ENCODE data around the gene PPP1R2. TPM values are rescaled to one million over a fixed set of nuclear protein-coding genes. Genes with fewer than 3 reads are reported as not detected.

The PPP1R2 gene
- total RNA-seq, 1 donor, result 131 TPM

DNA sequence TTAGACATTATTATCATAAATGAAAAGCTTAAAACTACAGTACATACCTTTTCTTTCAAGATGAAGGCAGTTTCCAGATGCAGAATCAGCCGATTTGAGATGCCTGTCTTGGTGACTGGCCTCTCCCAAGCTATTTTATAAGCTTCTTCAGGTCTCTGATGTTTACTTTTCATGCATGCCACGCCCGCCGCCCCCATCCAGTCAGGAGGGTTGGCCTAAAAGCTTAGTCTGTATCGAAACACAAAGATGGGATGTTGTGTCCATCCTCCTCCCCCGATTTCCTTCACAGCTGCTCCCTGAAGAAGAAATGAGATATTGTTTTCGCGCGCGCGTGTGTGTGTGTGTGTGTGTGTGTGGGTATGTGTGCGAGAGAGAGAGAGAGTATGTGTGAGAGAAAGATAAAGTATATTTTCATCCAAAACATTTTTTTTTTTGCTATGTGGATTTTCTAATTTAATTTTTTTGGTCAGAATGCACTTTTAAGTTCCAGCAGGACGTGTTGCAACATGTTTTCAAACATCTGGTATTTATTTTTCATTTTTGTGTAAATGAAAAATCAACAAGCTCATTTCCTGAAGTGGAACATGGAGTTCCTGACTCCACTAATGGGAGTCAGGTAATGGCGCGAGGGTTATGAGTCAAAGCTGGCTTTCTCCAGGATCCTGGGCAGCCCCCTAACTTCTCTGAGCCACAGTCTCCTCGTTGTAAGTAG is 40.9 kb upstream of the PPP1R2 start, which contains the start of gene APOD:
APOD (minus strand) TSS at position 110 of the 712 bp plus-strand sequence. CDS start 4,479 bp downstream, outside the sequence.
- DNase-seq (ENCODE audit: low read depth), result peak; percentile 77
- H3K4me3 ChIP-seq (ENCODE audit: low read depth, low read length), result peak within 1 kb of the TSS; percentile 24
- TF ChIP-seq CTCF (IDR thresholded peaks at IDR 0.05; ENCODE audit: insufficient read depth, low read depth, low read length), result no peak

DNA sequence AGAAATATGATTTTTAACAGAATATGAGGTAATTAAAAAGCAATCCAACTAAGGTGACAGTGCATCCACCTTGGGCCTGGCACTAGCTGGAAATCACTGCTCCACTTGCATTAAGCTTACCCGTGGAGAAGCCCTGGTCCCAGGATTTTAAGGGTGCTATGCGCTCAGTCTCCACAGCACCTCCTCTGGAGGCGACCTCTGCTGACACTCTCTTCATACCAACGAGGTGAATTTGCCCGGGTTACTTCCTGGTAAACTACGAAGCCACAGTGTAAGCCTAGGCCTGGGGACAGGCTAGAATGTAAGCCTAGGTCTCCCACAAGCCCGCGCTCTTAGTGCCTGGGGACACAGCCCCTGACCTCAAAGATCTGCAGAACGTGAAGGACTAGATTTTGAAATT is 39.8 kb upstream of the PPP1R2 start:
- DNase-seq (ENCODE audit: low read depth), result no peak
- peak overlapping the region; percentile 3 for H3K4me3 ChIP-seq (ENCODE audit: low read depth, low read length)
- TF ChIP-seq CTCF (IDR thresholded peaks at IDR 0.05; ENCODE audit: insufficient read depth, low read depth, low read length), result no peak

DNA sequence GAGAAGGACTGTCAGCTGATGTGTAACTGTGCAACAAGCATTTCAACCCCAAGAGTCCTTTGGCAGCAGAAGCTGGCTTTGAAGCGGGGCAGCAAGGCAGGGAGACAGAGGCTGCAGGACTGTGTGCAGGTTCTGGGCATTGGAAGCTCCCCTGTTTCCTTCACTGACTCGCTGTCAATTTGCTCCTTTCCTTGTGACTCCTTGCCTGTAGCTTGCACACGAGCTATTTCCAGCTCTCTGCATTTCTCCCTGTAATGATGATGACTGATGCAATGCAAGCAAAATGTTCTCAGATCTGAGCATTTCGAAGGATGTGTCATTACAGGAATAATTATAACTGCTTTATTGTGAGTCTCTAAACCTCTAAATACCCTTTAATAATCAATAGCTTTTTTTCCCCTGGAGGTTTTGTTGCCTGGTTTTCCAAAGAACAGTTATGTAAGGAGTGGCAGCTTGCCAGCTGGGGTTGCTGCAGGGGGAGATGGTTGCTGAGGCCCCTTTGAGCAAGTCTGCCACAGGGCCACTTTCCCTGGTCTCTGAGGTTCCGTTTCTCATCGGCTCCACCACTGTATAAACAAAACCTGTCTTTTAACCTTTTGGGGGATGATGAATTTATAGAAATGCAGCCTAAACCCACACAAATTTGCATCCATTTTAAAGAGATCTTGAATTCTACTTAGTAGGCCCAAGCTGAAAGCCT is 37.8 kb upstream of the PPP1R2 start:
- TF ChIP-seq CTCF (IDR thresholded peaks at IDR 0.05; ENCODE audit: insufficient read depth, low read depth, low read length), result no peak
- DNase-seq (ENCODE audit: low read depth), result peak; percentile 35
- no peak overlapping the region for H3K4me3 ChIP-seq (ENCODE audit: low read depth, low read length)

DNA sequence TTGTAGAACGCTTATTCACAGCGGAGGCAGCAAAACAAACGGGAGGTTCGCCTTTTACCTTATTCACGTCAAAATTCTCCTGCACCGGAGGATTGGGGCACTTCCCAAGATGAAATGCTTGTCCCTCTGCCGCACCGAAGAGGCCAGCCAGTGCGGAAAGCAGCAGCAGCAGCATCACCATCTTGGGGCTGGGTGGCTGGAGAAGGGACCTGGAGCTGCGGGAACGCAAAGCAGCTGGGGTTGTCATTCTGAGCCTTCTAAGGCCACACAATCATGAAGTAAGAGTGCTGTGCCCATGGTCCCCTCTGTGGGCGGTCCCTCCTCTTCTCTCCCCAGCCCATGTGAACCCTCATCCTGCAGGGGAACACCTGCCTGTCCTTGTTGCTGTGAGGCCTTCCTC is 36.2 kb upstream of the PPP1R2 start:
- no peak for DNase-seq (ENCODE audit: low read depth)
- no peak for TF ChIP-seq CTCF (IDR thresholded peaks at IDR 0.05; ENCODE audit: insufficient read depth, low read depth, low read length)
- no peak overlapping the region for H3K4me3 ChIP-seq (ENCODE audit: low read depth, low read length)

DNA sequence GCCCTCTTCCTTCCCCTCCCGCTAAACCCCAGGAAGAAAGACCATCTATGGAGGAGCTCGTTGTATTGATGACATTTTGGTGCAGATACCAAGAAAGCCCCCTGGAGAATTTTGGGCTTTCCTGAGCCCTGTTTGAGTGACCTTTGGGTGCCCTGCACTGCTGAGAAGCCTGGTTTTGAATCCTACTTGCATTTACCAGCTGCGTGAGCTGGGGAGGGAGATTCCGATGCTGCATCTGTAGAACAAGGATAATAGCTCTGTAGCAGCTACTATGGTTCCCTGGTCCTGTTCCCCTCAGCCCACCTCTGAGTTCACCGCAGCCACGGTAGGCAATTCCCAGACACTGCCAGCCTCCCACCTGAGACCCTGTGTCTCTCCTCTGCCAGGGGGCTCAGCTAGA is 35.4 kb upstream of the PPP1R2 start:
- no peak for DNase-seq (ENCODE audit: low read depth)
- no peak for TF ChIP-seq CTCF (IDR thresholded peaks at IDR 0.05; ENCODE audit: insufficient read depth, low read depth, low read length)
- no peak overlapping the region for H3K4me3 ChIP-seq (ENCODE audit: low read depth, low read length)

DNA sequence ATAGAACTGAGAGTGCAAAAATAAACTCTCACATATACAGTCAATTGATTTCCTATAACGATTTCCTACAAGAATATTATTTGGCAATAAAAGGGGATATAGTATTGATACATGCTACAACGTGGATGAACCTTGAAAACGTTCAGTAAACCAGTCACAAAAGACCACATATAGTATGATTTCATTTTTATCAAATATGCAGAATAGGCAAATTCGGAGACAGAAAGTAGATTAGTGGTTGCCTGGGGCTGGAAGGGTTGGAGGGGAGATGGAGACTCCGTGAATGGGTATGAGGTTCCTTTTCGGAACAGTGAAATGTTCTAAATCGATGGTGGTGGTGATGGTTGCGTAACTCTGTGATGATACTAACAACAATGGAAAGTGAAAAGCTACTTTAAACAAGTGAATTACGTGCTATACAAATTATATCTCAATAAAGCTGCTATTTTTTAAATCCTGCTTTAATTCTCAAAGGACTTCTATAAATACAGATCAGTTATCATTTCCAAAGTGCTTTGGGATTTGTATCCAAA is 34.6 kb upstream of the PPP1R2 start:
- no peak for TF ChIP-seq CTCF (IDR thresholded peaks at IDR 0.05; ENCODE audit: insufficient read depth, low read depth, low read length)
- H3K4me3 ChIP-seq (ENCODE audit: low read depth, low read length), result no peak overlapping the region
- no peak for DNase-seq (ENCODE audit: low read depth)

All from fibroblast of villous mesenchyme (primary cell).